Measurements from ENCODE around the gene SCOC. TPM values are rescaled to one million over a fixed set of nuclear protein-coding genes. Genes with fewer than 3 reads are reported as not detected.

Gene SCOC
- total and polyA plus RNA-seq, 9 of the 15 experiments (the other 6 are each of a cell fraction or from before 2014, with no cell fraction given), result 16.8 to 110 (median 46.7) TPM

DNA sequence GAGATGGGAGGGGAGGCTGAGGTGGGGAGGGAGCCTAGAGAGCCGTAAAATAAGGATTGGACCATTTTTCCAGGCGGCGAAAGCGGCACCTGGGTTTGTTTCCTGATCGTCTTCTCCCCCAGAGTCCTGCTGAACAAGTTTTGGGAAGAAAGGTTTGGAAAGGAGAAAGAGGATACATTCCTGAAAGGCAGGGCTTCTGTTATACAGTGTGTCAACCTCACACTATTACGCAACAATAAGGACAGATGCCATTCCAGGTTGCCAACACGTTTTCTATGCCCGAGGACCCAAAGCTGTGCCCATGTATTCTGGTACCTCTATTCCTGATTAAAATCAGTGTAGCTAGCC lies 658 bp downstream of the SCOC start (continued):
- TF ChIP-seq, protein P1, sequence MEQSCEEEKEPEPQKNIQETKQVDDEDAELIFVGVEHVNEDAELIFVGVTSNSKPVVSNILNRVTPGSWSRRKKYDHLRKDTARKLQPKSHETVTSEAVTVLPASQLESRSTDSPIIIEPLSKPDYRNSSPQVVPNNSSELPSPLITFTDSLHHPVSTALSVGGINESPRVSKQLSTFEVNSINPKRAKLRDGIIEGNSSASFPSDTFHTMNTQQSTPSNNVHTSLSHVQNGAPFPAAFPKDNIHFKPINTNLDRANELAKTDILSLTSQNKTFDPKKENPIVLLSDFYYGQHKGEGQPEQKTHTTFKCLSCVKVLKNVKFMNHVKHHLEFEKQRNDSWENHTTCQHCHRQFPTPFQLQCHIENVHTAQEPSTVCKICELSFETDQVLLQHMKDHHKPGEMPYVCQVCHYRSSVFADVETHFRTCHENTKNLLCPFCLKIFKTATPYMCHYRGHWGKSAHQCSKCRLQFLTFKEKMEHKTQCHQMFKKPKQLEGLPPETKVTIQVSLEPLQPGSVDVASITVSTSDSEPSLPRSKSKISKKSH (CRISPR knock-in tag; IDR thresholded peaks at IDR 0.05), result no peak
- TF ChIP-seq ZNF232 (CRISPR knock-in tag; IDR thresholded peaks at IDR 0.05) (no peak), NFRKB (IDR thresholded peaks at IDR 0.05; ENCODE audit: low read depth) (no peak), TAF1 (IDR thresholded peaks at IDR 0.05; ENCODE audit: control insufficient read depth, extremely low read depth, insufficient read depth, low read length, severe bottlenecking) (no peak), BCOR (IDR thresholded peaks at IDR 0.05) (no peak), HDAC1 (IDR thresholded peaks at IDR 0.05) (no peak), L3MBTL2 (IDR thresholded peaks at IDR 0.05) (no peak), MXI1 (IDR thresholded peaks at IDR 0.05; ENCODE audit: low read depth, low read length) (no peak), NFATC3 (IDR thresholded peaks at IDR 0.05) (no peak), TAF7 (tag; IDR thresholded peaks at IDR 0.05) (no peak)
- TF ChIP-seq, protein P2, sequence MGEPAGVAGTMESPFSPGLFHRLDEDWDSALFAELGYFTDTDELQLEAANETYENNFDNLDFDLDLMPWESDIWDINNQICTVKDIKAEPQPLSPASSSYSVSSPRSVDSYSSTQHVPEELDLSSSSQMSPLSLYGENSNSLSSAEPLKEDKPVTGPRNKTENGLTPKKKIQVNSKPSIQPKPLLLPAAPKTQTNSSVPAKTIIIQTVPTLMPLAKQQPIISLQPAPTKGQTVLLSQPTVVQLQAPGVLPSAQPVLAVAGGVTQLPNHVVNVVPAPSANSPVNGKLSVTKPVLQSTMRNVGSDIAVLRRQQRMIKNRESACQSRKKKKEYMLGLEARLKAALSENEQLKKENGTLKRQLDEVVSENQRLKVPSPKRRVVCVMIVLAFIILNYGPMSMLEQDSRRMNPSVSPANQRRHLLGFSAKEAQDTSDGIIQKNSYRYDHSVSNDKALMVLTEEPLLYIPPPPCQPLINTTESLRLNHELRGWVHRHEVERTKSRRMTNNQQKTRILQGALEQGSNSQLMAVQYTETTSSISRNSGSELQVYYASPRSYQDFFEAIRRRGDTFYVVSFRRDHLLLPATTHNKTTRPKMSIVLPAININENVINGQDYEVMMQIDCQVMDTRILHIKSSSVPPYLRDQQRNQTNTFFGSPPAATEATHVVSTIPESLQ (CRISPR knock-in tag; IDR thresholded peaks at IDR 0.05), result no peak
- TF ChIP-seq, protein P3, sequence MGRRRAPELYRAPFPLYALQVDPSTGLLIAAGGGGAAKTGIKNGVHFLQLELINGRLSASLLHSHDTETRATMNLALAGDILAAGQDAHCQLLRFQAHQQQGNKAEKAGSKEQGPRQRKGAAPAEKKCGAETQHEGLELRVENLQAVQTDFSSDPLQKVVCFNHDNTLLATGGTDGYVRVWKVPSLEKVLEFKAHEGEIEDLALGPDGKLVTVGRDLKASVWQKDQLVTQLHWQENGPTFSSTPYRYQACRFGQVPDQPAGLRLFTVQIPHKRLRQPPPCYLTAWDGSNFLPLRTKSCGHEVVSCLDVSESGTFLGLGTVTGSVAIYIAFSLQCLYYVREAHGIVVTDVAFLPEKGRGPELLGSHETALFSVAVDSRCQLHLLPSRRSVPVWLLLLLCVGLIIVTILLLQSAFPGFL (CRISPR knock-in tag; IDR thresholded peaks at IDR 0.05), result no peak
- TF ChIP-seq, protein P4, sequence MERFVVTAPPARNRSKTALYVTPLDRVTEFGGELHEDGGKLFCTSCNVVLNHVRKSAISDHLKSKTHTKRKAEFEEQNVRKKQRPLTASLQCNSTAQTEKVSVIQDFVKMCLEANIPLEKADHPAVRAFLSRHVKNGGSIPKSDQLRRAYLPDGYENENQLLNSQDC (CRISPR knock-in tag; IDR thresholded peaks at IDR 0.05), result no peak
- TF ChIP-seq, protein P5, sequence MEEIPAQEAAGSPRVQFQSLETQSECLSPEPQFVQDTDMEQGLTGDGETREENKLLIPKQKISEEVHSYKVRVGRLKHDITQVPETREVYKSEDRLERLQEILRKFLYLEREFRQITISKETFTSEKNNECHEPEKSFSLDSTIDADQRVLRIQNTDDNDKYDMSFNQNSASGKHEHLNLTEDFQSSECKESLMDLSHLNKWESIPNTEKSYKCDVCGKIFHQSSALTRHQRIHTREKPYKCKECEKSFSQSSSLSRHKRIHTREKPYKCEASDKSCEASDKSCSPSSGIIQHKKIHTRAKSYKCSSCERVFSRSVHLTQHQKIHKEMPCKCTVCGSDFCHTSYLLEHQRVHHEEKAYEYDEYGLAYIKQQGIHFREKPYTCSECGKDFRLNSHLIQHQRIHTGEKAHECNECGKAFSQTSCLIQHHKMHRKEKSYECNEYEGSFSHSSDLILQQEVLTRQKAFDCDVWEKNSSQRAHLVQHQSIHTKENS (CRISPR knock-in tag; IDR thresholded peaks at IDR 0.05), result no peak
- TF ChIP-seq, protein P6, sequence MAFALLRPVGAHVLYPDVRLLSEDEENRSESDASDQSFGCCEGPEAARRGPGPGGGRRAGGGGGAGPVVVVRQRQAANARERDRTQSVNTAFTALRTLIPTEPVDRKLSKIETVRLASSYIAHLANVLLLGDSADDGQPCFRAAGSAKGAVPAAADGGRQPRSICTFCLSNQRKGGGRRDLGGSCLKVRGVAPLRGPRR (CRISPR knock-in tag; IDR thresholded peaks at IDR 0.05), result no peak
